HTERT RPE-1 (cell line): ENCODE data around the gene STUM.
"Not testable (repeated sequence)": the region's sequence is repeated elsewhere in the genome, so short reads cannot be mapped to it uniquely, and the experiment has no call there.

Source experiments
- in situ Hi-C: fragments of 300-500 bp; cut with MboI; formaldehyde crosslinking; loops from 4 replicates; pipeline ENCODE4 v1.14.3; 2020; ENCODE audit warnings: low sequenced_read_pairs

STUM gene

DNA sequence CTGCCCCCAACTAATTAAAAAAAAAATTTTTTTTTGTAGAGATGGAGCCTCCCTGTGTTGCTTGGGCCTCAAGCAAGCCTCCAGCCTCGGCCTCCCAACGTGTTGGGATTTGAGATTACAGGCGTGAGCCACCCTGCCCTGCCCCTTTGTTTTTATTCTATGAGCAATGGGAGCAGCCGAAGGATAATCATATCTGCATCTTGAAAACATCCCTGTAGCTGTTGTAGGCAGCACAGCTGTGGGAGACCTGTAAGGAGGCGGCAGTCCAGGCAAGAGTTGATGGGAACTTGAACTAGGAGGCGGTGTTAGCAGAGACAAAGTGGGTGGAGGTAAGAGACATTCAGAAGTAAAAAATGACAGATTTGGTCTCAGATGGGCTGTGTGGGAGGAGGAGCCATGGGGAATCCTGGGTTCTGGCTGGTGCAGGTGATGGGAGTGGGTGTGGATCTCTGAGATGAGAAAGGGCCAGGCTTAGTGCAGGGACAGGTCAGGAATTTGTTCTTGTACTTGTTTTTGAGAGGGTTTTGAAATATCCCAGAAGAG lies 31.3 kb downstream of the STUM start:
- in situ Hi-C loops, result no loop called here

DNA sequence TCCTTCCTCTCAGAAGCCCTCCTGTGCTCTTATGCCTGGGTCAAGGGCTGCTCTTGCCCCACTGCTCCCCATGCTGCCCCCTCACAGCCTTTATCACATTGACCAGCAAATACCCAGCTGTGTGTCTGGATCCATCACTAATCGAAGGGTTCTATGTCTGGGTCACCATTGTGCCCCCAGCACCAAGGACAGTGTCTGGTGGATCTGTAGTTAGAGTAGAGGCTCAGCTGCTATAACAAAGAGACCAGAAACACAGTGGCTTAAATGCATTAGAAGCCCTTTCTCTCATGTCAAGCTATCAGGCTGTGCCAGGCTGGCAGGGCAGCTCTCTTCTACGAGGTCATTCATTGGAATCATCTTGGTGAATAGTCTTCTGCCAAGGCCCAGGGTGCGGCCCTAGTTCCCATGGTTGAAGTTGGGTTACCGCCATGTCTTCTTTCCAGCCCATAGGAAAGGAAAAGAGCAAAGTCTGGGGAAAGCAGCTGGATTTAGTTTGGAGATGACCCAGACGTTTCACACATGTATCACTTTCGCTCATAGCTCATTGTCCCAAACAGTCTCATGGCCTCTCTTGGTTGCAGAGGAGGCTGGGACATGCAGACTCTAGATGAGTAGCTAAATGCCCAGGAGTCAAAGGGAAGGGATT lies 32.2 kb downstream of the STUM start:
- in situ Hi-C loops, result no loop called here

- in situ Hi-C loops, result no loop called here
Observed at GRCh38 chr1:226581650-226582330, 33.2 kb downstream of the STUM start.

DNA sequence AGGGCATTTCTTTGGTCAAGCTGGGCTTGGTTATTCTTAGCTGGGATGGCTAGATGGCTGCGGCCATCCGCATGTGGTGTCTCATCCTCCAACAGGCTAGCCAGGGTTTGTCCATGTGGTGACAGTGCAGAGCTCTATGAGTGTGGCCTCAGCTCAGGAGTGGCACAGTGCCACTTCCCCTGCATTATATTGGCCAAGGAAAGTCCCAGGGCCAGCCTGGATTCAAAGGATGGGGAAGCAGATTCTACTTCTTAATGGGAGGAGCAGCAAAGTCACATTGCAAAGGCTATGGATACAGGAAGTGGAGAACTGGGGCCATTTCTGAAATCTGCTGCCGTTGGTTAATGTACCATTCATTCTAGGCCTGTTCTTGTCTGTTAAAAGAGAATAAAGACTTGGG lies 34.4 kb downstream of the STUM start:
- in situ Hi-C loops, result no loop called here

DNA sequence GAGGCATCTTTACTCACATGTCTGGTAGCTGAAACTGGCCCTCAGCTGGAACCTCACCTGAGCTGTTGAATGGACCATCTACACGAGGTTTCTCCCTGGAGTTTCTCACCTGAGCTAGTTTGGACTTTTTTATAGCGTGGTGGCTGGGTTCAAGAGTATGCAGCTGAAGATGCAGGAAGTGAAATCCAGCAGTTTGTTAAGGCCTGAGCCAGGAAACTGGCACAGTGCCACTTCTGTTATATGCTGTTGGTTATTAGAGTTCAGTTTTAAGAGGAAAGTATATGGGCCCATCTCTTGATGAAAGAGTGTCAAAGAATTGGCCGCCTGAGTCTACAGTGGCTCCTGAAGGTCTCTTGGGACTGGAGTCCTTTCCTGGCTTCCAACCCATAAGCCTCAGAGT lies 35.6 kb downstream of the STUM start:
- in situ Hi-C loops, result no loop called here

DNA sequence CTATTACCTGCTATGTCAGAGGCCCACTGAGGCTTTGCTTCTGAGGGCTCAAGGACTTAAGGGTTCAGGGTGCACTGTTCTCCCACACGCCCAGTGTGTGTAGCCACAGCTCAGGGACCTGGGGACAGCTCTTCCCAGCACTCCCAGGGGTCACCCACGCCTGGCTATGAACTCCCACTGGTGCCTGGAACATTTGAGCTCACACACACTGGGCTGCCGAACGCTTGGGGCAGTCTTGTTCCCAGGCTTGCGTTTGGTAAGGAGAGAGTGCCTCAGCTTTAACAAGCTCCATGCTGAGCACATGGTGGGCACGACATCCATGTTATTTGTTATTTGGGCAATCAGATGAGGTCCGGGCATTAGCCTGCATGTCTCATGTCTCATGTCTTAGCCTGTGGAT lies 37.6 kb downstream of the STUM start:
- in situ Hi-C loops, result no loop called here

DNA sequence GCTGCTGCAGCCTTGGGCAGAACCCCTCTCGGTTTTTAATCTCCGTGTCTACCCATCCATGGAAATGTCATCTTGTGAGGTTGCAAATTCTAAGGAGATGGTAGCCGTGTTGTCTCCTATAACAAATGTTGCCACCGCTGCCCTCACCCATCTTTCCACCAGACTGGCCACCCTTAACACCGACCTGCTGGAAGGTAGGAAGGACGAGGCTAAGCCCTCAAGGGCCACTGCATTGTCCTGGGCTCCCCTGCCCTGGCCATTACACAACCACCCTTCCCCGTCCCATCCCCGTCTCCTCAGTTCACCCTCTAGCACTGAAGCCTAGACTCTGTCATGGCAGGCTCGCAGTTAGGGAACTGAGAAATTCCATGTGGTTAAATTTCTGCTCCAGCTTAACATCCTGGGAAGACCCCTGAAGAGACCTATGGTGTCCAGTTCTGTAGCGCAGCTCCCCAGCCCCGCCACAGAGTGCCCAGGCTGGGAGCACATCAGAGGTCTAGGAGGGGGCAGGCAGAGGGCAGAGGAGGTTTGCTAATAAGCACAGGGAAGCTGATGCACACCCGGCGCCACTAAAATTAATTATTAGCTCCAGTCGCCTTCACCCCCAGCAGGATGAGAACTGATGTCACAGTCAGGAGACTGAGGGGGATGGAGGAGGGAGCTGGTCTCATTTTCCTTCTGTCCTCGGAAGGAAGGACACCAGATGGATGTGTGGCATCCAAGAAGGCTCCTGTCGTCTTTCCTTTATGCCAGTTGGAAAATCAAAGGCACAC lies 38.3 kb downstream of the STUM start:
- in situ Hi-C loops, result no loop called here

- in situ Hi-C loops, result no loop called here
Observed at GRCh38 chr1:226588484-226588883, 39.9 kb downstream of the STUM start.

- in situ Hi-C loops, result no loop called here
Observed at GRCh38 chr1:226589008-226589733, 40.6 kb downstream of the STUM start.

- in situ Hi-C loops, result no loop called here
Observed at GRCh38 chr1:226590614-226591013, 42.0 kb downstream of the STUM start.

GRCh38 chr1:226593541-226593940 lies 45.0 kb downstream of the STUM start:
- in situ Hi-C loops, result no loop called here

DNA sequence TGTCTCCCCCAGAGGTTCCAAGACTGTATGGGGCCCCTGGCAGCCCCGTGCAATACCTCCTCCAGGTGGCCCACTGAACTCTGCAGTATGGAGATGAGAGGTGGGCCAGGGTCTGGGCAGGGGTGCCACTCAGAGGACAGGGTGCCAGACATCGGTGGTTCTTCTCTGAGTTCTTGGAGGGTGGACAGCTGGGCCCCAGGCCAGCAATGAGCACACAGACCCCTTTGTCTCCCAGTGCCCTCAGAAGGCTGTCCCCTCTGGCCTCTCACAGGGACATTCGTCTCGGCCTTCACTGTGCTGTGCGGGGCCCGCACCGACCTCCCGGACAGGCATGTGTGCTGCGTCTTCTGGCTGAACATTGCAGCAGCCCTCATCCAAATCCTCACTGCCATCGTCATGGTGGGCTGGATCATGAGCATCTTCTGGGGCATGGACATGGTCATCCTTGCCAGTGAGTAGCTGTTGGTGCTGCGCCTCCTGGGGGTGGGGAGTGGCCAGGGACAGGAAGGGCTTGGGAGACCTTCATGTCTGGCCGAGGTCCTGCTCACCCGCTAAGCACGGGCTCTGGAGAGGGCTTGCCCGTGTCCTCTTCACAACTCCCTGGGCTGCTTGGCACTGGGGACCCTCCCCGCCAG lies 48.1 kb downstream of the STUM start:
- in situ Hi-C loops, result no loop called here

DNA sequence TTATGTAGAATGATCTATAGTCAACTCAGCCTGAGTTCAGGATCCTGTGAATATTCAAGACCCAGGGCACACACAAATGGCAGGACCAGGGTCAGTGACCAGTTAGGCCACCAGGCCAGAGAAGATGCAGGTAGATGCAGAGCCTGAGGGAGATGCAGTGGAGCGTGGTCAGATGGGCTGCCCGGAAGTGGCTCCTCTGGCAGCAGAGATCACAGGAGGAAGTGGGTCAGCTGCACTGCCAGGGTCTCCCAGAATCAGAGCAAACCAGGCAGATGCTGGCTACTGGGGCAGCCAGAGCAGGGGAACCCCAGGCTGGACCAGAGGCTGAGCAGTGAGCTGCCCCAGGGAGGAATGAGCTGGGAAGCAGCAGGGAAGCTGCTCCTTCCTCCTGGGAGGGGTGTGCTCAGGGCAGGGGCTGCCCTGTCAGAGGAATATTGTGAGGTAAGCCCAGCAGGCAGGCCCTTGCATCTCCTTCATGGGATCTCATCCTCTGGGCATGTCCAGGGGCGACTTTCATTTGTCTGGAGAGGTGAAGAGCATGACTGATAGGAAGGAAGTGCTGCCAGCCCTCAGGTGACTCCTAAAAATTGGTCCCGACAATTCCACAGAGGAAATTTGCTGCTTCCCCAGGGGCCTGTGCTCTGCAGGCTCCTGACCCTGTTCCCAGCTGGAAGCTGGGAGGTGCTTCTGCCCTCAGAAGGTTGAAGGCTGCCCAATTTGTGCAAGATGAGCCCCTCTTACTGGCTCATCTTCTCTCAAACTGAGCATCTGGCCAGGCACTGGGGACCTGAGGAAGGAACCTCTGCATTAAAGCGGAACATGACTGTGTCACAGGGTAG lies 49.3 kb downstream of the STUM start:
- in situ Hi-C loops, result no loop called here

GRCh38 chr1:226598455-226598849 lies 49.9 kb downstream of the STUM start:
- in situ Hi-C loops, result no loop called here

- in situ Hi-C loops, result not testable (repeated sequence)
Observed at GRCh38 chr1:226598955-226599354, 50.4 kb downstream of the STUM start.

DNA sequence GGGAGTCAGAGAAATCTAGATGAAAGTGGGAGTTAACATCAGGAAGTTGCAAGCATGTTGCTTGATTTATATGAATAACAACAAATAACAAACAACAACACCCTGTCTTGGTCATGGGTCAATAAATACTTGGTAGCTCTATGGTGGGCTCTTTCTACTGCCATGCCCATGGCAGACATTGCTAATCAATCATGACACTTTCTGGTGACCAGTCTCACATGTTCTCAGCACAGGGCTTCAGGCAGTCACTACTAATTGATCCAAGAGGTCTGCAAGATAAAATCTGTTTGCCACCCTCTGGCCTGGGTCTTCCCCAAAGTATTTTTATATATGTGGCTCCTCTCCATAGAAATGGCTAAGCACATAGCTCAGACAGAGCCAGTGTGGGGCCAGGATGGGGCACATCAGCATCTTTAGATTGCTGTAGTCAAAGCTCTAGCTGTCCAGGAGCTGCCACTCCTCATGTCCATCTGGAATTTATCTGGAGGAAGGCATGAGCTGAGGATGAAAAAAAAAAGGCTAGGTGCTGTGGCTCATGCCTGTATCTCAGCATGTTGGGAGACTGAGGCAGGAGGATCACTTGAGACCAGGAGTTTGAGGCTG lies 51.2 kb downstream of the STUM start:
- in situ Hi-C loops, result no loop called here

DNA sequence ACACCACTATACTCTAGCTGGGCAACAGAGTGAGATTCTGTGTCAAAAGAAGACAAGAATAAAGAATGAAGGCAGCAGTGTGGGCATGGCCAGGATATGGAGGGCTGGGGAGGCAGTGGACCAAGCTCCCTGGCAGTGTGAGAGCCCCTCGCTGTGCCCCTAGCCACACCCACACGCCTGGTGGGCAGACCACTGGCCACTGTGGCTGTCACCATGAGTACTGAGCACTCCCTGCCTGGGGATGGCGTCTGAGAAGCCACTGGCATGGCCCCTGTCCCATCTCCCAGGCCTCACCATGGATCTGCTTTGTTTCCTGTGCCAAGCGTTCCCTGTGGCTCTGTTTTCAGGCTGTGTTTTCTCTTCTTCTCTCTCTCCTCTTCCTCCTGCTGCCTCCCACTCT lies 51.7 kb downstream of the STUM start:
- in situ Hi-C loops, result no loop called here

- in situ Hi-C loops, result no loop called here
Observed at GRCh38 chr1:226601456-226601855, 52.9 kb downstream of the STUM start.
